Measurements from ENCODE around the gene TGFBR2.
"Not testable (repeated sequence)": the region's sequence is repeated elsewhere in the genome, so short reads cannot be mapped to it uniquely, and the experiment has no call there.

The TGFBR2 gene

GRCh38 chr3:30620402-30621360 is 14.3 kb downstream of the TGFBR2 start:
- no peak for DNase-seq

DNA sequence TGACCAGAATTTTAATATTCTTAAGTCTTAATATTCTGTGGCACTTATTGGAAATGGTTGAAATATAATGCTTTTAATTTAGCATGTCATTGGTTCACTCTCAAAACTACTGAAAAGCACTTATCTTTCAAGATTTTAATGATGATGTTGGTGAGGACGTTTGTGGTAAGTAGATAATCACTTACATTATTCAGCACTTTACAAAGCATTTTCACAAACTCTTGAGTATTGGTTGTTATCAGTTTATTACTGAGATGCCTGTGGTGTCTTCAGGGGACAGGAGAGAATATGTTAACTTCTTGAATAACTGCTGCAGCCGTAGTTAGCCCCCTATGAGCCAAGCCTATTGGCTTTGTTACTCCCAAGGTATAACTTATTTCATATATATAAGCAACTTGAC is 15.2 kb downstream of the TGFBR2 start:
- DNase-seq: no peak

- no peak for DNase-seq
These were observed 15.7 kb downstream of the TGFBR2 start for GRCh38 chr3:30622047-30622545.

GRCh38 chr3:30622790-30623189 is 16.4 kb downstream of the TGFBR2 start:
- no peak for DNase-seq

DNA sequence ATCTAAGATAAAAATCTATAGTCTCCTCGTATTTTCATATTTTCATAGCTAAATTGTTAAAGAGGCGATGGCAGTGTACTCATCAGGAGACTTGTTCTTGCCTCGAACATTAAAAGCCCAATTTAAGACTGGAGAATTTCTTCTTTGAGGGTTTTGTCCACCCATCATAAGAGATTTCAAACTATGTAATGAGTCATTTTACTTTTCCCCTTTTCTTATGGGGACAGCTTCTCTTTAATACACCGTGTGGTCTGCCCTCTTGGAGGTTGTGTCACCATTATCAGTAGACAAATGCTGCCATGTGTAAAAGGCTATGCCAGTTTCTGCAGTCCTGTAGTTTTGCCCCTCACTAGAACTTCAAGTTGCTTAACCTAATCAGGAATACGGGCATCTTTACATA is 16.9 kb downstream of the TGFBR2 start:
- no peak for DNase-seq

- not testable (repeated sequence) for DNase-seq
These were observed 18.1 kb downstream of the TGFBR2 start for GRCh38 chr3:30624480-30624879.

DNA sequence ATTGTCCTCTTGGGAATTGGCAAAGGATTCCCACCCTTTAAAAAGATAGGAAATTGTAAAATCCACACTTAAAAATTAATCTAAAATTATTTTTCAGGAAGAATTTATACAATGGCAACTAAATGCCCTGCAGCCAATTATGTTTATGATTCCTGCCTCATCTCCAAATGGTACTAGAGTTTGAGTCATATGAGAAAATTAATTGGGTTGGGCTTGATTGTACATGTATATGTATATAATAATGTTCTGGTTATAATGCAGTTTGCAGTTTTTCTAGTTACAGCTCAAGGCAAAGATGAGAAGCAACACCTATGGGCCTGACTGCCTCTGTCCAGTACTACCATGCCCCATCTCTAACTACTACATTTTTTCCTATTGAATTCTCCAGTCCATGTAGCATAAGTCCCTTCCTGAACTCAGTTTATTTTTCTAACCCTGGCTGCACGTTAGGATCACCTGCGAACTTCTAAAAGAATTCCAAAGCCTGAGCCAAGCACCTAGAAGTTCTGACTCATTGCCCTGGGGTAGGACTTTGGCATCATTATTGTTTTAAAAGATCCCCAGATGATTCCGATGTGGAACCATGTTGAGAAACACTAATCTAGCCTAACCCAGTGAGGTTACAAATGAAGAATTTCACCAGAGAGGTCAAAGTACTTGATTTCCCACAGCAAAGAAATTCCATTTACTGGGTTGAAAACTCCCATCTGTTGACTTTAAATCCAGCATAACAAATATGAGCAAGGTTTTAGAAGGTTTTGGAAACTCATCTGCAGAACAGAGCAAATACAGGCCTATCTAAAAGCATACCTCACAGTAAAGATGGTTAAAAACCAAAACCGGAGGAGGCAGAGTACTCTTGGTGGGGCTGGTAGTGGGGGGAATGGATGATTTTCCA is 19.4 kb downstream of the TGFBR2 start:
- DNase-seq: no peak

- DNase-seq: no peak
These were observed 20.2 kb downstream of the TGFBR2 start for GRCh38 chr3:30626443-30627180.

- DNase-seq: no peak
These were observed 22.0 kb downstream of the TGFBR2 start for GRCh38 chr3:30628205-30628900.

- DNase-seq: no peak
These were observed 22.6 kb downstream of the TGFBR2 start for GRCh38 chr3:30628901-30629590.

GRCh38 chr3:30629746-30630145 is 23.3 kb downstream of the TGFBR2 start:
- DNase-seq: no peak

GRCh38 chr3:30630238-30631030 is 24.0 kb downstream of the TGFBR2 start:
- no peak for DNase-seq

DNA sequence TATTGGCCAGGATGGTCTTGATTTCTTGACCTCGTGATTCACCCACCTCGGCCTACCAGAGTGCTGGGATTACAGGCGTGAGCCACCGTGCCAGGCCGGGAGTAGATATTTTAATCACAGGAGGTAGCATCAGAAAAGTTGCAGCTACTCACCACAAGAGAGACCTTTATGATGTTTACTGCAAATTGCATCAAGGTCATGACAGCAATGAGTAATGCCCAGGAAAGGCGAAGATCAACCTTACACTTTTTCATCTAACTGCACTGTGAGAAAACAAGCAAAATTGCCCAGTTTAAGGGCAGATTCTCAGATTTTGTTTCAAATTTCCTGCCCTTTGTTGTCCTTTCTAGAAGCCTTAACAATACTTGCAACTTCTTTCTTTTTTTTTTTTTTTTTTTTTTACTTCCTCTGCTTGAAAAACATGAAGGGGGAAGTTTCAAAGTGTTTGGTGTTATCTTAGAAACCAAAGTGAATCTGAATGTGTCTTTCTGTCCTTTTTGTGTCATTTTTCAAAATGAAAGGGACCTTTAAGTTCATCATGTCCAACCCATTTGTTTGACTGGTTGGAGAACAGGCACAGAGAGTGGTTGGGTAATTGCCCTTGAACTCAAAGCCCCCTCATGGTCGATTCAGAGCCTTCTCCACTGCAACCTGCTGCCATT is 25.0 kb downstream of the TGFBR2 start:
- DNase-seq: no peak

- no peak for DNase-seq
These were observed 25.7 kb downstream of the TGFBR2 start for GRCh38 chr3:30632065-30632464.

GRCh38 chr3:30632521-30632920 is 26.1 kb downstream of the TGFBR2 start:
- no peak for DNase-seq

DNA sequence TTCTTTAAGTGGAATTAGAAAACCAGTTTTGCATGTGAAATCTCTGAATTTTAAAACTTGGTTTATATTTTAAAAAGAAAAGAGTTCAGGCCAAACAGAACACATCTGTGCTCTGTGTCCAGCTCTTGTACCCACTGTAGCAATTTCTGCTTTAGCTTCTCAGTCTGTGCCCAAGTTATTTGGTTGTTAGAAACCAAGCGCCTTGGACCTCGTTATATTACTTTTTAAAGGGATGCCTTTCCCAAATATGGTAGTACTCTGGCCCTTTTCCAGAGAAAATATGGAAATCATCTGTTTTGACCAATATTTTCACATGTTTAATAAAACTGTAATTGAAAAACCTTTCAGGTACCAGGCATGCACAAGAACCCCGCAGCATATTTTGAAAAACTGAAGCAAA is 27.3 kb downstream of the TGFBR2 start:
- DNase-seq: no peak

DNA sequence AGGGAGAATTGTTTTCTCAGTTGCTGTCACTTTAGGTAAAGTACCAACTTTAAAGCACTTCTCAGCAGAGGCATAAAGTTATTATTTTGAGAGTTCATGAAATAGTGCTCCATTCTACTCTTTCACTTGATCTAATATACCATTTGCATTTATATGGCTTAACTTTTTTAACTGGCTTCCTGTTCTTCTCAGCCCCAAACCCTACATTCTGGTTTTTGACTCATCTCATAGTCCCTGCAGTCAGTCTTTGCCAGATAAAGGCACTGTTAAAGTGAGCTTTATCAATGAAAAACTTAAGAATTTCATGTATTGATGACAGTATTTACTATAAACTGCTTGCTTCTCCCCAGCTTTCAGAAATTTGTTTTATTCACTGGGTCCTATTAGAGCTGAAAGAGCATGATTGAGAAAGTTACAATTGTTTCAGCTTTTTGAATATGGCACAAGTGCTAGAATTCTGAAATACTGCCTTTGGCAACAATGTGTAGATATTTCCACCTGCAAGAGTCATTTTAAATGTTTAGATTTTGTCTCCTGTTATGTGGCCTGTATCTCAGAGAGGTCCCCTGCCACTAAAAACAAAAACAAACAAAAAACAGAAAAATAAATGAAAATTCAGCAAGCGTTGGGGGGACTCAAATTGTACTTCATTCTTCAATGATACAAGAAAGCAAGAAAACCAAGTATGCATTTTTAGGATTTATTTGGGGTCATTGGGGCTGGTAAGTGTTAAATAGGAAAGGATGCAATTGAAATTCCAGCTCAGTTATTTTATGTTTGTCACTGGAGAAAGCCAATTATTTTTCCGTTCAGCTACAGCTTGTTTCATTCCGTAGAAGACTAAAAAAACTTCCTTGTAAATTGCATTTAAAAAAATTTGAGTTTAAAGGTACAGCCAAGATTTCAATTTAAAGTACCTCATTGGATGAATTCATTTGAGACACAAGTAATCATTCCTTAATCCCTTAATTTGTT is 28.6 kb downstream of the TGFBR2 start:
- no peak for DNase-seq

GRCh38 chr3:30637310-30638219 is 31.2 kb downstream of the TGFBR2 start:
- no peak for DNase-seq
